H1 (cell line): ENCODE results near the gene LRBA. TPM values are rescaled to one million over a fixed set of nuclear protein-coding genes. Genes with fewer than 3 reads are reported as not detected.

Source experiments
- CTCF ChIA-PET: fragments of 300-600 bp; sonication (Branson Sonifier 250); formaldehyde crosslinking; loops from one replicate; lab custom pipeline; 2021; ENCODE audit not compliant: partially characterized antibody; lab: Charles Lee
- POLR2A ChIA-PET: fragments of 300-600 bp; sonication (Branson Sonifier 250); formaldehyde crosslinking; loops from one replicate; lab custom pipeline; 2021; ENCODE audit warnings: inconsistent platforms; ENCODE audit not compliant: partially characterized antibody; lab: Charles Lee
- DNase-seq, 2 experiments: peaks; one replicate each; pipeline versions ENCODE4 v3.0.0 to v3.0.0-alpha.2; 2010 to 2022; ENCODE audit warnings: low spot score in 2 of 2, low read depth in 1 of 2, mixed read lengths in 1 of 2
- FAIRE-seq: peaks from 2 replicates; lab custom pipeline; 2011; peaks lifted over from hg19 to GRCh38; lab: Jason Lieb, UNC
- H2AFZ ChIP-seq: 2 replicates; pipeline ENCODE4 v1.8.1; 2012; ENCODE audit warnings: low read length, inconsistent platforms
- H2AK5ac ChIP-seq: 2 replicates; pipeline ENCODE4 v1.6.1; 2013; ENCODE audit warnings: low read depth, low read length
- H2BK120ac ChIP-seq: replicated peaks from 2 replicates; pipeline ENCODE3; 2013; ENCODE audit warnings: low read depth, low read length, inconsistent platforms
- H2BK12ac ChIP-seq: 2 replicates; pipeline ENCODE4 v1.6.1; 2013; ENCODE audit warnings: low read depth, low read length
- H2BK15ac ChIP-seq: 2 replicates; pipeline ENCODE4 v1.6.1; 2013; ENCODE audit warnings: low read length
- H2BK20ac ChIP-seq: 2 replicates; pipeline ENCODE4 v1.6.1; 2013; ENCODE audit warnings: low read length
- H2BK5ac ChIP-seq: 2 replicates; pipeline ENCODE4 v1.6.1; 2013; ENCODE audit warnings: low read depth, low read length
- H3K14ac ChIP-seq: 2 replicates; pipeline ENCODE4 v1.6.1; 2013; ENCODE audit warnings: inconsistent platforms; ENCODE audit not compliant: insufficient read length
- H3K18ac ChIP-seq: 2 replicates; pipeline ENCODE4 v1.6.1; 2013; ENCODE audit warnings: low read length; ENCODE audit errors: extremely low read depth
- H3K23ac ChIP-seq: 2 replicates; pipeline ENCODE4 v1.6.1; 2013; ENCODE audit warnings: inconsistent platforms; ENCODE audit not compliant: insufficient read length
- H3K23me2 ChIP-seq: 2 replicates; pipeline ENCODE4 v1.6.1; 2013; ENCODE audit warnings: low read depth, low read length
- H3K27ac ChIP-seq: 2 replicates; pipeline ENCODE4 v1.6.1; 2011; ENCODE audit warnings: low read depth, low read length, inconsistent platforms
- H3K27me3 ChIP-seq, 4 experiments: replicated peaks in 1 of 4; 1 replicate in 1 of 4; 2 replicates in 3 of 4; pipeline versions ENCODE4 v1.6.1 to v1.8.1; 2011 to 2013; ENCODE audit warnings: low read length in 3 of 4, mild to moderate bottlenecking in 3 of 4, inconsistent platforms in 2 of 4, mixed read lengths in 2 of 4, moderate library complexity in 1 of 4; ENCODE audit not compliant: control insufficient read depth in 3 of 4, insufficient read depth in 3 of 4; ENCODE audit errors: extremely low read depth in 1 of 4
- H3K36me3 ChIP-seq, 4 experiments: 2 replicates each; pipeline versions ENCODE4 v1.6.1 to v1.8.1; 2011 to 2013; ENCODE audit warnings: mild to moderate bottlenecking in 4 of 4, low read length in 3 of 4, moderate library complexity in 2 of 4, control low read depth in 1 of 4, inconsistent platforms in 1 of 4; ENCODE audit not compliant: insufficient read depth in 4 of 4, control insufficient read depth in 2 of 4
- H3K4ac ChIP-seq: replicated peaks from 2 replicates; pipeline ENCODE3; 2013; ENCODE audit warnings: low read length, low read depth, mixed read lengths, inconsistent platforms; ENCODE audit not compliant: insufficient read length
- H3K4me1 ChIP-seq, 4 experiments: replicated peaks in 1 of 4; 1 replicate in 1 of 4; 2 replicates in 3 of 4; pipeline versions ENCODE4 v1.6.1 to v1.8.1; 2011 to 2013; ENCODE audit warnings: low read length in 3 of 4, inconsistent platforms in 2 of 4, mixed read lengths in 1 of 4; ENCODE audit not compliant: insufficient read depth in 4 of 4, control insufficient read depth in 3 of 4
- H3K4me2 ChIP-seq, 2 experiments: 2 replicates each; pipeline versions ENCODE4 v1.6.1 to v1.8.1; 2011 to 2013; ENCODE audit warnings: low read depth in 2 of 2, low read length in 2 of 2, control low read depth in 1 of 2, inconsistent platforms in 1 of 2, mild to moderate bottlenecking in 1 of 2; ENCODE audit not compliant: insufficient read depth in 1 of 2
- H3K4me3 ChIP-seq, 4 experiments: fragments of 200-600, 300-600 bp in 1 of 4; sonication (generic), shearing (Covaris generic), sonication (Bioruptor Twin) in 1 of 4; 2 replicates each; pipeline versions ENCODE4 v1.5.1 to v1.8.1; 2011 to 2016; ENCODE audit warnings: low read length in 4 of 4, low read depth in 3 of 4, control low read depth in 2 of 4, inconsistent platforms in 2 of 4, mild to moderate bottlenecking in 2 of 4, mixed read lengths in 1 of 4, moderate library complexity in 1 of 4; ENCODE audit not compliant: insufficient read depth in 2 of 4; ENCODE audit errors: extremely low read depth in 1 of 4
- H3K56ac ChIP-seq: replicated peaks from 2 replicates; pipeline ENCODE3; 2013; ENCODE audit warnings: low read depth, mild to moderate bottlenecking, mixed read lengths, low read length, inconsistent platforms; ENCODE audit not compliant: insufficient read length
- H3K79me1 ChIP-seq: 2 replicates; pipeline ENCODE4 v1.6.1; 2013; ENCODE audit warnings: low read depth, low read length, control low read depth
- H3K79me2 ChIP-seq, 2 experiments: 2 replicates each; pipeline versions ENCODE4 v1.6.1 to v1.8.1; 2012 to 2013; ENCODE audit warnings: low read length in 2 of 2, mild to moderate bottlenecking in 2 of 2, inconsistent platforms in 1 of 2; ENCODE audit not compliant: insufficient read depth in 2 of 2, control insufficient read depth in 1 of 2
- H3K9ac ChIP-seq, 4 experiments: replicated peaks in 1 of 4; 1 replicate in 1 of 4; 2 replicates in 3 of 4; pipeline versions ENCODE4 v1.6.1 to v1.8.1; 2011 to 2013; ENCODE audit warnings: low read depth in 3 of 4, low read length in 3 of 4, control low read depth in 2 of 4, mild to moderate bottlenecking in 2 of 4, moderate library complexity in 2 of 4, inconsistent platforms in 1 of 4; ENCODE audit errors: extremely low read depth in 1 of 4
- H3K9me3 ChIP-seq, 2 experiments: 2 replicates each; pipeline versions ENCODE4 v1.6.1 to v1.8.1; 2012 to 2013; ENCODE audit warnings: mild to moderate bottlenecking in 2 of 2, moderate library complexity in 2 of 2, control low read depth in 1 of 2, inconsistent platforms in 1 of 2, low read depth in 1 of 2, low read length in 1 of 2, mixed read lengths in 1 of 2; ENCODE audit not compliant: insufficient read depth in 2 of 2
- H4K20me1 ChIP-seq, 2 experiments: replicated peaks in 1 of 2; 2 replicates each; pipeline versions ENCODE3 to v1.8.1; 2011 to 2013; ENCODE audit warnings: inconsistent platforms in 2 of 2, low read length in 2 of 2, mild to moderate bottlenecking in 1 of 2; ENCODE audit not compliant: insufficient read depth in 2 of 2, control insufficient read depth in 1 of 2
- H4K5ac ChIP-seq: 2 replicates; pipeline ENCODE4 v1.6.1; 2013; ENCODE audit warnings: low read length, low read depth, mixed read lengths, inconsistent platforms; ENCODE audit not compliant: insufficient read length
- H4K8ac ChIP-seq: 2 replicates; pipeline ENCODE4 v1.8.0; 2013; ENCODE audit warnings: mild to moderate bottlenecking, moderate library complexity, low read length, inconsistent platforms; ENCODE audit not compliant: insufficient read depth; ENCODE audit errors: extremely low read depth
- H4K91ac ChIP-seq: replicated peaks from 2 replicates; pipeline ENCODE3; 2013; ENCODE audit warnings: low read length, mixed read lengths, inconsistent platforms; ENCODE audit not compliant: insufficient read length
- CBX8 ChIP-seq: fragments of 300-800, 300-1000 bp; sonication (generic); IDR thresholded peaks from 2 replicates; pipeline ENCODE4 v1.7.1; 2016; ENCODE audit warnings: low read depth, low read length, borderline replicate concordance
- CHD2 ChIP-seq: IDR thresholded peaks from 2 replicates; pipeline ENCODE4 v1.6.1; 2012; ENCODE audit warnings: low read length, improper control_type of control experiment
- GTF2F1 ChIP-seq: IDR thresholded peaks from 2 replicates; pipeline ENCODE4 v1.6.1; 2012; ENCODE audit warnings: low read depth, low read length, improper control_type of control experiment, borderline replicate concordance
- SIRT6 ChIP-seq: IDR thresholded peaks from one replicate; pipeline ENCODE4 v1.7.1; 2012; ENCODE audit warnings: low read length, inconsistent platforms
- whole genome bisulfite sequencing, 2 experiments: shearing (Covaris generic) in 1 of 2; methylation state at CpG; one replicate each; pipeline versions ENCODE4 v1.1.6 to v1.1.7; 2013 to 2015; ENCODE audit warnings: low lambda C conversion rate in 2 of 2, mixed read lengths in 2 of 2, inconsistent platforms in 1 of 2, low coverage in 1 of 2, missing lambda C conversion rate in 1 of 2; ENCODE audit not compliant: insufficient replicate concordance in 2 of 2, insufficient coverage in 1 of 2, insufficient read length in 1 of 2; ENCODE audit errors: extremely low coverage in 1 of 2, missing lambda C conversion rate in 1 of 2; 5-methylcytosine and 5-hydroxymethylcytosine counted together
- polyA plus RNA-seq, 7 experiments: library from polyadenylated mRNA; depleted of rRNA in 3 of 7; stranded (reverse) in 5 of 7; unstranded in 2 of 7; fragments of >200 nt in 5 of 7; fragments of 200-250 nt in 2 of 7; gene quantifications; 1 replicate in 5 of 7; 2 replicates in 1 of 7; 4 replicates in 1 of 7; pipeline versions ENCODE4 v1.2.1 to v1.2.3, GENCODE V29; 2011 to 2013; ENCODE audit warnings: missing spikeins in 2 of 7, mixed read lengths in 2 of 7
- total RNA-seq: library from RNA; stranded (reverse); fragmentation: NEBNext Ultra II Directional; extraction: Animal tissue kit (Norgen Biotek cat#: 25700); gene quantifications from 2 replicates; pipeline ENCODE4 v1.2.1, GENCODE V29; 2021

The LRBA gene
- total and polyA plus RNA-seq, 2 of the 8 experiments (the other 6 are each of a cell fraction or from before 2014, with no cell fraction given) = 54.6 to 83.2 TPM

GRCh38 chr4:150231107-150231770, 783.8 kb downstream of the LRBA start:
- Histone ChIP-seq H3K23me2 (no peaks in the 10 kb centered on the region), H4K8ac (no peak overlapping the region), H2BK20ac (no peak overlapping the region), H3K36me3 (no peaks in the 10 kb centered on the region), H3K79me2 (no peaks in the 10 kb centered on the region), H3K4me1 (peaks cover under 1 to 11% (median 2%) of the 10 kb centered on the region in 4 experiments; a peak in 3 of 7 replicates), H3K79me1 (no peaks in the 10 kb centered on the region), H3K27ac (no peak overlapping the region), H3K4me2 (no peak overlapping the region), H3K56ac (no peak overlapping the region), H3K23ac (no peak overlapping the region), H3K14ac (no peak overlapping the region), H3K9ac (no peak overlapping the region), H4K5ac (no peak overlapping the region), H2BK120ac (no peak overlapping the region), H2AK5ac (no peak overlapping the region), H2BK15ac (no peak overlapping the region), H3K18ac (no peak overlapping the region), H2BK5ac (no peak overlapping the region), H3K4ac (no peak overlapping the region), H3K4me3 (no peak overlapping the region), H3K27me3 (no peaks in the 10 kb centered on the region), H2BK12ac (no peak overlapping the region), H2AFZ (no peak overlapping the region), H4K91ac (no peak overlapping the region), H4K20me1 (no peaks in the 10 kb centered on the region)
- ChIA-PET POLR2A (interaction anchor here (1.7 kb wide), 1 partner anchor 17 kb away, joined by 6 read pairs; no protein-coding TSS in a partner anchor), CTCF (interaction anchor here (1.0 to 3.4 kb wide), 5 partner anchors 11 to 232 kb away, joined by 3 to 22 read pairs (median 4); no protein-coding TSS in a partner anchor)
- FAIRE-seq = no peak
- no peak for DNase-seq
- 92% methylated on average over 4 of the region's 4 CpGs; no CpG with 5 or more reads in 1 of the 2 experiments for WGBS, 2 experiments
- TF ChIP-seq CHD2 (no peak), GTF2F1 (no peak), SIRT6 (no peak), CBX8 (no peak)
- TF ChIP-seq, all 59 proteins: peak for 0
- H3K9me3 ChIP-seq = no peaks in the 10 kb centered on the region
